B cell (primary cell): ENCODE measurements around the gene MAML3. TPM values are rescaled to one million over a fixed set of nuclear protein-coding genes. Genes with fewer than 3 reads are reported as not detected.

Experiments
- ATAC-seq: fragments of 200-7000 bp; cut with Tn5 transposase; one replicate; pipeline ENCODE4 v1.10.0; 2021; ENCODE audit warnings: low read depth, mild to moderate bottlenecking, moderate number of reproducible peaks, moderate library complexity
- CTCF ChIA-PET: fragments of 350-600 bp; sonication (Branson Sonifier 250); formaldehyde crosslinking; loops from one replicate; lab custom pipeline; 2021; ENCODE audit warnings: antibody characterized with exemption, inconsistent platforms; lab: Charles Lee
- POLR2A ChIA-PET: fragments of 350-600 bp; sonication (Branson Sonifier 250); formaldehyde crosslinking; loops from one replicate; lab custom pipeline; 2021; ENCODE audit warnings: antibody characterized with exemption; lab: Charles Lee
- DNase-seq: peaks from one replicate; pipeline ENCODE4 v3.0.0; 2013
- H2AFZ ChIP-seq: 2 replicates; pipeline ENCODE4 v1.6.1; 2012; ENCODE audit warnings: mild to moderate bottlenecking, low read depth, low read length; ENCODE audit not compliant: insufficient read depth, poor library complexity, severe bottlenecking
- H3K27ac ChIP-seq, 2 donors: 1 replicate in 1 of 2; 2 replicates in 1 of 2; pipeline ENCODE4 v1.5.1; 2012 to 2013; ENCODE audit warnings: low read length in 2 of 2, mild to moderate bottlenecking in 2 of 2, moderate library complexity in 1 of 2
- H3K27me3 ChIP-seq, 4 experiments: fragments of 200-600 bp in 1 of 4; sonication (generic) in 1 of 4; replicated peaks in 1 of 4; 1 replicate in 2 of 4; 2 replicates in 2 of 4; pipeline versions ENCODE4 v1.6.1 to v1.7.0; 2013 to 2016; ENCODE audit warnings: low read length in 3 of 4, mild to moderate bottlenecking in 2 of 4, mixed read lengths in 1 of 4, moderate library complexity in 1 of 4; ENCODE audit not compliant: insufficient read depth in 4 of 4, control insufficient read depth in 3 of 4; ENCODE audit errors: control extremely low read depth in 1 of 4
- H3K36me3 ChIP-seq, 2 experiments: replicated peaks in 1 of 2; 1 replicate in 1 of 2; 2 replicates in 1 of 2; pipeline versions ENCODE4 v1.6.1 to v1.7.1; 2013; ENCODE audit warnings: low read length in 1 of 2; ENCODE audit not compliant: insufficient read depth in 2 of 2, control insufficient read depth in 1 of 2; ENCODE audit errors: control extremely low read depth in 1 of 2, extremely low read depth in 1 of 2
- H3K4me1 ChIP-seq, 2 donors: fragments of 200-600 bp in 1 of 2; sonication (generic) in 1 of 2; 1 replicate in 1 of 2; 2 replicates in 1 of 2; pipeline versions ENCODE4 v1.5.1 to v1.6.1; 2013 to 2017; ENCODE audit warnings: low read length in 2 of 2; ENCODE audit not compliant: control insufficient read depth in 2 of 2, insufficient read depth in 2 of 2
- H3K4me2 ChIP-seq: replicated peaks from 2 replicates; pipeline ENCODE3; 2012; ENCODE audit warnings: mild to moderate bottlenecking, low read depth, low read length; ENCODE audit not compliant: poor library complexity, severe bottlenecking
- H3K4me3 ChIP-seq, 5 experiments: fragments of 200-600 bp in 1 of 5; sonication (generic) in 1 of 5; 1 replicate in 3 of 5; 2 replicates in 2 of 5; pipeline versions ENCODE4 v1.5.1 to v1.7.0; 2011 to 2016; ENCODE audit warnings: low read length in 4 of 5, mild to moderate bottlenecking in 4 of 5, low read depth in 2 of 5, control low read depth in 1 of 5, moderate library complexity in 1 of 5; ENCODE audit not compliant: insufficient read depth in 1 of 5; ENCODE audit errors: control extremely low read depth in 1 of 5, extremely low read depth in 1 of 5
- H3K79me2 ChIP-seq: fragments of 200-600 bp; sonication (generic); one replicate; pipeline ENCODE4 v1.6.0; 2016; ENCODE audit warnings: low read length; ENCODE audit not compliant: control insufficient read depth, insufficient read depth
- H3K9ac ChIP-seq: fragments of 200-600 bp; sonication (generic); 2 replicates; pipeline ENCODE4 v1.6.1; 2017; ENCODE audit warnings: mild to moderate bottlenecking, low read length, moderate library complexity
- H3K9me3 ChIP-seq, 3 donors: one replicate each; pipeline versions ENCODE4 v1.6.1 to v1.7.1; 2013; ENCODE audit warnings: low read length in 2 of 3; ENCODE audit not compliant: control insufficient read depth in 2 of 3, insufficient read depth in 1 of 3; ENCODE audit errors: control extremely low read depth in 1 of 3
- H4K20me1 ChIP-seq: 2 replicates; pipeline ENCODE4 v1.6.0; 2012; ENCODE audit warnings: mild to moderate bottlenecking, low read length; ENCODE audit not compliant: insufficient read depth, control insufficient read depth, poor library complexity, severe bottlenecking
- H3K27ac Mint-ChIP-seq: one replicate; pipeline ENCODE4 v1.8.0; 2021; ENCODE audit warnings: mixed read lengths
- H3K27me3 Mint-ChIP-seq: one replicate; pipeline ENCODE4 v1.8.0; 2021; ENCODE audit warnings: mixed read lengths
- H3K4me1 Mint-ChIP-seq: one replicate; pipeline ENCODE4 v1.8.0; 2021; ENCODE audit warnings: mixed read lengths
- H3K4me3 Mint-ChIP-seq: one replicate; pipeline ENCODE4 v1.8.0; 2021; ENCODE audit warnings: mixed read lengths
- H3K9me3 Mint-ChIP-seq: one replicate; pipeline ENCODE4 v1.8.0; 2022; ENCODE audit warnings: mixed read lengths; ENCODE audit not compliant: insufficient read depth
- EZH2 ChIP-seq: IDR thresholded peaks from 2 replicates; pipeline ENCODE4 v1.6.1; 2012; ENCODE audit warnings: borderline replicate concordance, low read depth, mild to moderate bottlenecking, moderate library complexity, low read length; ENCODE audit not compliant: insufficient read depth, poor library complexity, severe bottlenecking
- WGBS: methylation state at CpG from one replicate; pipeline ENCODE4 v1.1.5; 2013; ENCODE audit warnings: missing lambda C conversion rate; ENCODE audit not compliant: insufficient coverage; 5-methylcytosine and 5-hydroxymethylcytosine counted together
- intact Hi-C: fragments of 100-400 bp; cut with micrococcal nuclease; formaldehyde crosslinking; loops from one replicate; pipeline ENCODE4 v1.10.0; 2022
- polyA plus RNA-seq: library from polyadenylated mRNA; depleted of rRNA; stranded (reverse); fragments of >200 nt; gene quantifications from 2 replicates; pipeline ENCODE4 v1.2.3, GENCODE V29; 2012
- total RNA-seq, 2 donors: library from RNA; stranded (reverse); fragments of 120-200 nt in 1 of 2; gene quantifications; 1 replicate in 1 of 2; 2 replicates in 1 of 2; pipeline versions ENCODE4 v1.2.3 to v1.2.4, GENCODE V29; 2013 to 2022
- TF ChIP-seq, protein P1 (sequence below): fragments of 200-600 bp; IDR thresholded peaks from one replicate; pipeline ENCODE4 v1.8.0; 2022; ENCODE audit warnings: antibody characterized with exemption, mild to moderate bottlenecking

The MAML3 gene
- total and polyA plus RNA-seq, 2 donors (not counting 1 experiment from before 2014, with no cell fraction given): 0.94 to 5.3 TPM

DNA sequence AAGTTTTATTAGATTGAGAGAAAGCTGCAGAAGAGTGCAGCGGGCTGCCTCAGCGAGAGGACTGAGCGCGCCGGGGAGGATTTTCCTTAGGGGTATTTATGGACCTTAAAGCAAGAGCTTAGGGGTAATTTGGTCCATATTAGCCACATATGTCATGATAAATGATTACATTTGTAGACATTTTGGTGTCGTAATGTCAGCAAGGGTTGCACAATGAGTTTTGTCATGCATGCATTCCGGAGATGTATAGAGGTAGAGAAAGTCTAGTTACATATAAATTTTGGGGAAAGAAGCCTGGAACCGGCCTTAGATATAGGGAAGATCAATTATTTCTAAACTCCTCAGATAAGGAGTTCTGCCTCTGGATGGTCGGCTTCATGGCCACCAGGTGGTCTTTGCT lies 478.3 kb downstream of the MAML3 start:
- intact Hi-C loops: no loop called here
- ChIA-PET CTCF (interaction anchor here (0.7 to 1.1 kb wide), 3 partner anchors 9 to 19 kb away, joined by 3 to 5 read pairs (median 4); no protein-coding TSS in a partner anchor), POLR2A (no interaction called here)
- no peak for ATAC-seq
- H3K27me3 Mint-ChIP-seq: no peaks in the 10 kb centered on the region
- no peaks in the 10 kb centered on the region for H3K9me3 Mint-ChIP-seq
- peaks cover 13% of the 10 kb centered on the region for H3K4me1 Mint-ChIP-seq
- Histone ChIP-seq H3K79me2 (no peaks in the 10 kb centered on the region), H3K27me3 (no peaks in the 10 kb centered on the region), H3K36me3 (no peaks in the 10 kb centered on the region), H3K4me3 (no peak overlapping the region), H3K27ac (no peak overlapping the region), H2AFZ (no peak overlapping the region), H3K4me1 (peaks cover 10 to 13% of the 10 kb centered on the region in 2 donors), H3K4me2 (peak overlapping the region; percentile 40), H3K9ac (no peak overlapping the region), H4K20me1 (no peaks in the 10 kb centered on the region), H3K9me3 (no peaks in the 10 kb centered on the region)
- no peak for TF ChIP-seq EZH2
- TF ChIP-seq, protein P1, sequence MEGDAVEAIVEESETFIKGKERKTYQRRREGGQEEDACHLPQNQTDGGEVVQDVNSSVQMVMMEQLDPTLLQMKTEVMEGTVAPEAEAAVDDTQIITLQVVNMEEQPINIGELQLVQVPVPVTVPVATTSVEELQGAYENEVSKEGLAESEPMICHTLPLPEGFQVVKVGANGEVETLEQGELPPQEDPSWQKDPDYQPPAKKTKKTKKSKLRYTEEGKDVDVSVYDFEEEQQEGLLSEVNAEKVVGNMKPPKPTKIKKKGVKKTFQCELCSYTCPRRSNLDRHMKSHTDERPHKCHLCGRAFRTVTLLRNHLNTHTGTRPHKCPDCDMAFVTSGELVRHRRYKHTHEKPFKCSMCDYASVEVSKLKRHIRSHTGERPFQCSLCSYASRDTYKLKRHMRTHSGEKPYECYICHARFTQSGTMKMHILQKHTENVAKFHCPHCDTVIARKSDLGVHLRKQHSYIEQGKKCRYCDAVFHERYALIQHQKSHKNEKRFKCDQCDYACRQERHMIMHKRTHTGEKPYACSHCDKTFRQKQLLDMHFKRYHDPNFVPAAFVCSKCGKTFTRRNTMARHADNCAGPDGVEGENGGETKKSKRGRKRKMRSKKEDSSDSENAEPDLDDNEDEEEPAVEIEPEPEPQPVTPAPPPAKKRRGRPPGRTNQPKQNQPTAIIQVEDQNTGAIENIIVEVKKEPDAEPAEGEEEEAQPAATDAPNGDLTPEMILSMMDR: no peak
- WGBS: 93% methylated on average over 2 of the region's 9 CpGs
- H3K27ac Mint-ChIP-seq: peak overlapping the region; percentile 1
- no peak for DNase-seq
- H3K4me3 Mint-ChIP-seq: no peak overlapping the region

DNA sequence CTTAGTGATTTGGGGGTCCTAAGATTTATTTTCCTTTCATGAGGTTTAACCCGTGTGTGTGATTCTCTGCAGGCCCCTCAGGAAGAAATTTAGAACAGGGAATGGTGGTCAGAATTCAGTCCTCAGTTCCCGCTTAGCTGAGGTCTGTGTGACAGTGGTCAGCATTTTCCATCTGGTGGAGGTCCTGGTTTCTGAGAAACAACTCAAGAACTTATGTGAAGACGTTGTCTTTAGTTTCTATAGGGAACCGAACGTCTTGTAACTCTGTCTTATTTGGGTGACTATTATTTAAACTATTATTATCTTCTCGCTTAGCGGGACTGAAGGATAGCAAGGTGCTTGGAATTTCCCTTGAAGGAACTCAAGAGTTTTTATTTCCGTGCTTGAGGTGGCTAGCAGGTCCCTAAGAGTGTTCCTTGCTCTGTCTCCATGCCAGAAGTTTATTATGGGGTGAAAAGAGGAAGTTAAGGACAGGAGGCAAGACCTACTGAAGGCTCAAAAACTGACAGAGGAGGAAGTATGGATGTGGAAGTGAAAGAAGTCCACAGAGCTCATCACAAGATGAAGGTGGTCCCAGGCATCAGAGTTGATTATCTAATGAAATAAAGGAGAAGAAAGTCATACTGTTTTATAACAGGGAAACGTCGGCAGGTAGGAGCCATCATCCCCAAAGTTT lies 479.0 kb downstream of the MAML3 start:
- Histone ChIP-seq H3K9me3 (no peaks in the 10 kb centered on the region), H3K4me2 (peak overlapping the region; percentile 40), H3K4me1 (peaks cover 10 to 13% of the 10 kb centered on the region in 2 donors), H3K27me3 (no peaks in the 10 kb centered on the region), H3K4me3 (peak overlapping the region in 1 of 5 experiments; percentile 21), H3K9ac (no peak overlapping the region), H4K20me1 (no peaks in the 10 kb centered on the region), H3K79me2 (no peaks in the 10 kb centered on the region), H3K36me3 (no peaks in the 10 kb centered on the region), H3K27ac (peak overlapping the region in 1 of 2 donors; percentile 11), H2AFZ (no peak overlapping the region)
- ATAC-seq (peak; percentile 95), DNase-seq (peak; percentile 76)
- intact Hi-C loops: no loop called here
- H3K27ac Mint-ChIP-seq: peak overlapping the region; percentile 1
- H3K4me1 Mint-ChIP-seq: peaks cover 13% of the 10 kb centered on the region
- H3K9me3 Mint-ChIP-seq: no peaks in the 10 kb centered on the region
- POLR2A ChIA-PET: no interaction called here
- H3K4me3 Mint-ChIP-seq: peak overlapping the region; percentile 1
- CTCF ChIA-PET: interaction anchor here (0.7 to 1.2 kb wide), 5 partner anchors 8 to 645 kb away, joined by 3 to 5 read pairs (median 3); no protein-coding TSS in a partner anchor
- WGBS: 52% methylated on average over 5 of the region's 10 CpGs
- no peak for TF ChIP-seq EZH2
- TF ChIP-seq, protein P1: no peak
- no peaks in the 10 kb centered on the region for H3K27me3 Mint-ChIP-seq
